Measurements from ENCODE around the gene THAP11.

- TF ChIP-seq POLR2A (IDR thresholded peaks at IDR 0.05) (no peak), CTCF (IDR thresholded peaks at IDR 0.05) (no peak)
Measured at GRCh38 chr16:67825906-67826305, 16.2 kb upstream of the THAP11 start.

All from stomach (tissue), 4 donors.